ENCODE results near the gene KHDC1.

- TF ChIP-seq CTCF (conservative IDR thresholded peaks at IDR 0.05; ENCODE audit: low read depth, low read length) (0 out of 2 replicates have a peak, but pooled peaks have one; percentile 17), POLR2A (IDR thresholded peaks at IDR 0.05; ENCODE audit: low read depth, low read length) (no peak)
Observed at GRCh38 chr6:73308712-73309534, 45.9 kb upstream of the KHDC1 start.
